B cell (primary cell): Measurements from ENCODE around the gene C14orf180. TPM values are rescaled to one million over a fixed set of nuclear protein-coding genes. Genes with fewer than 3 reads are reported as not detected.

Source experiments
- ATAC-seq: fragments of 200-7000 bp; cut with Tn5 transposase; one replicate; pipeline ENCODE4 v1.10.0; 2021; ENCODE audit warnings: low read depth, mild to moderate bottlenecking, moderate number of reproducible peaks, moderate library complexity
- CTCF ChIA-PET: fragments of 350-600 bp; sonication (Branson Sonifier 250); formaldehyde crosslinking; loops from one replicate; lab custom pipeline; 2021; ENCODE audit warnings: antibody characterized with exemption, inconsistent platforms; lab: Charles Lee
- POLR2A ChIA-PET: fragments of 350-600 bp; sonication (Branson Sonifier 250); formaldehyde crosslinking; loops from one replicate; lab custom pipeline; 2021; ENCODE audit warnings: antibody characterized with exemption; lab: Charles Lee
- DNase-seq: peaks from one replicate; pipeline ENCODE4 v3.0.0; 2013
- H2AFZ ChIP-seq: 2 replicates; pipeline ENCODE4 v1.6.1; 2012; ENCODE audit warnings: mild to moderate bottlenecking, low read depth, low read length; ENCODE audit not compliant: insufficient read depth, poor library complexity, severe bottlenecking
- H3K27ac ChIP-seq, 2 donors: 1 replicate in 1 of 2; 2 replicates in 1 of 2; pipeline ENCODE4 v1.5.1; 2012 to 2013; ENCODE audit warnings: low read length in 2 of 2, mild to moderate bottlenecking in 2 of 2, moderate library complexity in 1 of 2
- H3K27me3 ChIP-seq, 4 experiments: fragments of 200-600 bp in 1 of 4; sonication (generic) in 1 of 4; replicated peaks in 1 of 4; 1 replicate in 2 of 4; 2 replicates in 2 of 4; pipeline versions ENCODE4 v1.6.1 to v1.7.0; 2013 to 2016; ENCODE audit warnings: low read length in 3 of 4, mild to moderate bottlenecking in 2 of 4, mixed read lengths in 1 of 4, moderate library complexity in 1 of 4; ENCODE audit not compliant: insufficient read depth in 4 of 4, control insufficient read depth in 3 of 4; ENCODE audit errors: control extremely low read depth in 1 of 4
- H3K36me3 ChIP-seq, 2 experiments: replicated peaks in 1 of 2; 1 replicate in 1 of 2; 2 replicates in 1 of 2; pipeline versions ENCODE4 v1.6.1 to v1.7.1; 2013; ENCODE audit warnings: low read length in 1 of 2; ENCODE audit not compliant: insufficient read depth in 2 of 2, control insufficient read depth in 1 of 2; ENCODE audit errors: control extremely low read depth in 1 of 2, extremely low read depth in 1 of 2
- H3K4me1 ChIP-seq, 2 donors: fragments of 200-600 bp in 1 of 2; sonication (generic) in 1 of 2; 1 replicate in 1 of 2; 2 replicates in 1 of 2; pipeline versions ENCODE4 v1.5.1 to v1.6.1; 2013 to 2017; ENCODE audit warnings: low read length in 2 of 2; ENCODE audit not compliant: control insufficient read depth in 2 of 2, insufficient read depth in 2 of 2
- H3K4me2 ChIP-seq: replicated peaks from 2 replicates; pipeline ENCODE3; 2012; ENCODE audit warnings: mild to moderate bottlenecking, low read depth, low read length; ENCODE audit not compliant: poor library complexity, severe bottlenecking
- H3K4me3 ChIP-seq, 5 experiments: fragments of 200-600 bp in 1 of 5; sonication (generic) in 1 of 5; 1 replicate in 3 of 5; 2 replicates in 2 of 5; pipeline versions ENCODE4 v1.5.1 to v1.7.0; 2011 to 2016; ENCODE audit warnings: low read length in 4 of 5, mild to moderate bottlenecking in 4 of 5, low read depth in 2 of 5, control low read depth in 1 of 5, moderate library complexity in 1 of 5; ENCODE audit not compliant: insufficient read depth in 1 of 5; ENCODE audit errors: control extremely low read depth in 1 of 5, extremely low read depth in 1 of 5
- H3K79me2 ChIP-seq: fragments of 200-600 bp; sonication (generic); one replicate; pipeline ENCODE4 v1.6.0; 2016; ENCODE audit warnings: low read length; ENCODE audit not compliant: control insufficient read depth, insufficient read depth
- H3K9ac ChIP-seq: fragments of 200-600 bp; sonication (generic); 2 replicates; pipeline ENCODE4 v1.6.1; 2017; ENCODE audit warnings: mild to moderate bottlenecking, low read length, moderate library complexity
- H3K9me3 ChIP-seq, 3 donors: one replicate each; pipeline versions ENCODE4 v1.6.1 to v1.7.1; 2013; ENCODE audit warnings: low read length in 2 of 3; ENCODE audit not compliant: control insufficient read depth in 2 of 3, insufficient read depth in 1 of 3; ENCODE audit errors: control extremely low read depth in 1 of 3
- H4K20me1 ChIP-seq: 2 replicates; pipeline ENCODE4 v1.6.0; 2012; ENCODE audit warnings: mild to moderate bottlenecking, low read length; ENCODE audit not compliant: insufficient read depth, control insufficient read depth, poor library complexity, severe bottlenecking
- H3K27ac Mint-ChIP-seq: one replicate; pipeline ENCODE4 v1.8.0; 2021; ENCODE audit warnings: mixed read lengths
- H3K27me3 Mint-ChIP-seq: one replicate; pipeline ENCODE4 v1.8.0; 2021; ENCODE audit warnings: mixed read lengths
- H3K4me1 Mint-ChIP-seq: one replicate; pipeline ENCODE4 v1.8.0; 2021; ENCODE audit warnings: mixed read lengths
- H3K4me3 Mint-ChIP-seq: one replicate; pipeline ENCODE4 v1.8.0; 2021; ENCODE audit warnings: mixed read lengths
- H3K9me3 Mint-ChIP-seq: one replicate; pipeline ENCODE4 v1.8.0; 2022; ENCODE audit warnings: mixed read lengths; ENCODE audit not compliant: insufficient read depth
- CTCF ChIP-seq: fragments of 200-600 bp; IDR thresholded peaks from one replicate; pipeline ENCODE4 v1.8.0; 2022; ENCODE audit warnings: antibody characterized with exemption, mild to moderate bottlenecking
- EZH2 ChIP-seq: IDR thresholded peaks from 2 replicates; pipeline ENCODE4 v1.6.1; 2012; ENCODE audit warnings: borderline replicate concordance, low read depth, mild to moderate bottlenecking, moderate library complexity, low read length; ENCODE audit not compliant: insufficient read depth, poor library complexity, severe bottlenecking
- WGBS: methylation state at CpG from one replicate; pipeline ENCODE4 v1.1.5; 2013; ENCODE audit warnings: missing lambda C conversion rate; ENCODE audit not compliant: insufficient coverage; 5-methylcytosine and 5-hydroxymethylcytosine counted together
- intact Hi-C: fragments of 100-400 bp; cut with micrococcal nuclease; formaldehyde crosslinking; loops from one replicate; pipeline ENCODE4 v1.10.0; 2022
- polyA plus RNA-seq: library from polyadenylated mRNA; depleted of rRNA; stranded (reverse); fragments of >200 nt; gene quantifications from 2 replicates; pipeline ENCODE4 v1.2.3, GENCODE V29; 2012
- total RNA-seq, 2 donors: library from RNA; stranded (reverse); fragments of 120-200 nt in 1 of 2; gene quantifications; 1 replicate in 1 of 2; 2 replicates in 1 of 2; pipeline versions ENCODE4 v1.2.3 to v1.2.4, GENCODE V29; 2013 to 2022

The C14orf180 gene
- total and polyA plus RNA-seq, 2 donors (not counting 1 experiment from before 2014, with no cell fraction given), result not detected

GRCh38 chr14:104531421-104532190, 48.0 kb upstream of the C14orf180 start:
- ATAC-seq, result no peak
- WGBS, result 81% methylated on average over 19 of the region's 19 CpGs

More at GRCh38 chr14:104531421-104532190, 48.0 kb upstream of the C14orf180 start:
- peaks cover 6% of the 10 kb centered on the region for H3K27me3 Mint-ChIP-seq
- POLR2A ChIA-PET, result no interaction called here
- H3K79me2 ChIP-seq, result no peaks in the 10 kb centered on the region
- H3K4me1 Mint-ChIP-seq, result no peaks in the 10 kb centered on the region
- peaks cover 0 to 7% (median 2%) of the 10 kb centered on the region in 3 donors for H3K9me3 ChIP-seq
- H3K4me2 ChIP-seq, result no peak overlapping the region
- H3K27me3 ChIP-seq, result no peaks in the 10 kb centered on the region
- no peak overlapping the region for H2AFZ ChIP-seq
- no peak overlapping the region for H3K4me3 Mint-ChIP-seq
- CTCF ChIA-PET, result no interaction called here
- TF ChIP-seq EZH2 (no peak), CTCF (no peak)
- no peaks in the 10 kb centered on the region for H3K4me1 ChIP-seq
- no peak overlapping the region for H3K27ac Mint-ChIP-seq
- peaks cover 16% of the 10 kb centered on the region for H3K9me3 Mint-ChIP-seq
- H3K27ac ChIP-seq, result no peak overlapping the region
- no peaks in the 10 kb centered on the region for H4K20me1 ChIP-seq
- no peak overlapping the region for H3K4me3 ChIP-seq
- intact Hi-C loops, result no loop called here
- no peak for DNase-seq
- H3K36me3 ChIP-seq, result no peaks in the 10 kb centered on the region
- no peak overlapping the region for H3K9ac ChIP-seq
